ENCODE data around the gene SLC22A23.

GRCh38 chr6:3261518-3261820, 195.4 kb downstream of the SLC22A23 start:
- no peak for TF ChIP-seq ELF4 (IDR thresholded peaks at IDR 0.05)
- no peak for TF ChIP-seq CTBP1 (IDR thresholded peaks at IDR 0.05; ENCODE audit: borderline replicate concordance)
- TF ChIP-seq TARDBP (IDR thresholded peaks at IDR 0.05): no peak
- TF ChIP-seq HDGF (IDR thresholded peaks at IDR 0.05; ENCODE audit: borderline replicate concordance): no peak
- TF ChIP-seq ZNF384 (IDR thresholded peaks at IDR 0.05): no peak

Measured in HEK293T (cell line).